GM18951 (cell line): Measurements from ENCODE around the gene ITGA4.

Experiments used
- POLR2A ChIP-seq: IDR thresholded peaks from 4 replicates; pipeline ENCODE4 v1.6.1; 2011; ENCODE audit warnings: mild to moderate bottlenecking; ENCODE audit not compliant: insufficient read length, insufficient read depth; ENCODE audit errors: extremely low read depth
- in situ Hi-C: fragments of 300-500 bp; cut with MboI; formaldehyde crosslinking; loops from one replicate; pipeline ENCODE4 v1.12.0; 2022; ENCODE audit warnings: low sequenced_read_pairs, mixed read lengths, inconsistent platforms; ENCODE audit not compliant: unreplicated experiment

Gene ITGA4

GRCh38 chr2:181581534-181581933, 124.3 kb downstream of the ITGA4 start:
- in situ Hi-C loops, result no loop called here
- no peak for TF ChIP-seq POLR2A

GRCh38 chr2:181585732-181586131, 128.5 kb downstream of the ITGA4 start:
- in situ Hi-C loops, result no loop called here
- TF ChIP-seq POLR2A, result no peak
